CD4-positive, alpha-beta T cell treated with Interleukin-15 for 1 hour (primary cell): Measurements from ENCODE around the gene SENP2.
"Not testable (repeated sequence)": the region's sequence is repeated elsewhere in the genome, so short reads cannot be mapped to it uniquely, and the experiment has no call there.

ENCODE experiments used
- DNase-seq: peaks from one replicate; pipeline ENCODE4 v3.0.0-alpha.2; 2020

Gene SENP2

DNA sequence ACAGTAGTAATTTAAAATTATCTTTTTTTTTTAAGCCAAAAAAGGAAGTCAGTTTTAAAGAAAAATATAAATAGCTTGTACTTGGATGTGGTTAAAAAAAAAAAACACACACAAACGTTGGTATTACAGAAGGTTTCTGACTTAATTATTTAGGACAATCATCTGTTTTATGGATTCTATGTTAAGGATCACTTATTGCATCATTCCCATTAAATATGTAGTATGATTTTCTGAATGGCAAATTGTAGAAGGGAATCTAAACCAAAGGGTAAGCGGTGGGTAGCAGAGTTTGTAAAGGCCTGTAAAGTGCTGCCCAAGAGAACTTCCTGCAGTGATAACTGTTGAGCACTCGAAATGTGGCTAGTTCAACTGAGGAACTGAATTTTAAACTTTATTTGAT lies 8.0 kb downstream of the SENP2 start:
- DNase-seq: no peak

DNA sequence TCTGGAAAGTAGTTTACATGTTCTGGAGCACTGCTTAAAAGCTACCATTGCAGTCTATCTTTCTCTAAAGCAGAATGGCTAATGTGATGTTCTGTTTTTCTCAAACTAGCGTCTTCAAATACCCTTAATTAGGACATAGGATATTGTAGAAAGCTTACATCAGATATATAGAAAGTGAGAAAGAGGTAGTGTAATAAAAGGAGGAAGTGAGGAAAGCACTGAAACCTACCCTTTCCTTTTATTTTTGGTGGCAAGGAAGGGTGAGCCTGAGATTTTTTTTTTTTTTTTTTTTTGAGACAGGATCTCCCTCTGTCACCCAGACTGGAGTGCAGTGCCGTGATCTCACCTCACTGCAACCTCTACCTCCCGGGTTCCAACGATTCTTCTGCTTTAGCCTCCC lies 9.4 kb downstream of the SENP2 start:
- no peak for DNase-seq

DNA sequence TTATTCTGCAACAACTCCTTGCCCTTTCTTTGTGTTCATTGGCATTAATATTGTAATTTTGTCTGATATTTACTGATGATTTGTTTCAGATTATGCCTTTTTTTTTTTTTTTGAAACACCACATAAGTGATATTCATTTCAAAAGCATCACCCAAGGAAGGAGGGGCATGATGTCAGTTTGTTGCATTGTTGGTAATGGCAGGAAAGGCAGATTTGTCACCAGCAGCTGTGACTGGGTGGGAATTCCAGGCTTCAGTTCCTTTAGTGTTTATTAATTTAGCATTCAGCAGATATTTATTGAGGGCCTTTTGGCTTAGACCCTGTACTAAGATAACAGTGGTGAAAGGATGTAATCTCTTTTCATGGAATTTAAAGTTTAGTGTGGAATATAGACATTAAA lies 19.5 kb downstream of the SENP2 start:
- DNase-seq: no peak

DNA sequence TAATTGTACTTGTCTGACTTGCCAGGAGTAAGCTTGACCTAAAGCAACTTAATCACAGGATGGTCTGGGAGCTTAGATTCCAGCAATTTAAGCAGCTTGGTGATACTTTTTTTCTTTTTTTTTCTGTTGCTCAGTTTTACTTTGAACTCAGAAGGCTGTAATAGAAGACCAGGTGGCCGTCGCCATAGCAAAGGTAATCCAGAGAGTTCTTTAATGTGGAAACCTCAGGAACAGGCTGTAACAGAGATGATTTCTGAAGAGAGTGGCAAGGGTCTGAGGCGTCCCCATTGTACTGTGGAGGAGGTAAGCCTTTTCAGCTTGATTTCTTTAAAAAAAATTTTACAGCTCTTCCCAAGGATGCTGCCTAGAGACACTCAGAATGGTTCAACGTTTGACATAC lies 20.1 kb downstream of the SENP2 start:
- no peak for DNase-seq

DNA sequence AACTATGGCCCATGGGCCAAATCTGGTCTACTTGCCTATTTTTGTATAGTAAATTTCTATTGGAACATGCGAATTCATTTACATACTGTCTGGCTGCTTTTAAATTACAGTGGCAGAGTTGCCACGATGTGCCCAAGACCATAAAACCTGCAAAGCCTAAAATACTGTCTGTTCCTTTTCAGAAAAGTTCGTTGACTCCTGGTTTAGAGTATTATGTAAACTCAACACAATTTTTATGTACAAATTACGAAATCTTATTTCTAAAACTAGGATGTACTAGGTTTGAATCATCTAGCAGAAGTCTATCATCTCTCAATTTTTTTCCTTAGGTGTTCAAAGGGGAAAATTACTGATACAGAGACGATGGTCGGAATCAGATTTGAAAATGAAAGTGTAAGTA lies 26.9 kb downstream of the SENP2 start:
- no peak for DNase-seq

DNA sequence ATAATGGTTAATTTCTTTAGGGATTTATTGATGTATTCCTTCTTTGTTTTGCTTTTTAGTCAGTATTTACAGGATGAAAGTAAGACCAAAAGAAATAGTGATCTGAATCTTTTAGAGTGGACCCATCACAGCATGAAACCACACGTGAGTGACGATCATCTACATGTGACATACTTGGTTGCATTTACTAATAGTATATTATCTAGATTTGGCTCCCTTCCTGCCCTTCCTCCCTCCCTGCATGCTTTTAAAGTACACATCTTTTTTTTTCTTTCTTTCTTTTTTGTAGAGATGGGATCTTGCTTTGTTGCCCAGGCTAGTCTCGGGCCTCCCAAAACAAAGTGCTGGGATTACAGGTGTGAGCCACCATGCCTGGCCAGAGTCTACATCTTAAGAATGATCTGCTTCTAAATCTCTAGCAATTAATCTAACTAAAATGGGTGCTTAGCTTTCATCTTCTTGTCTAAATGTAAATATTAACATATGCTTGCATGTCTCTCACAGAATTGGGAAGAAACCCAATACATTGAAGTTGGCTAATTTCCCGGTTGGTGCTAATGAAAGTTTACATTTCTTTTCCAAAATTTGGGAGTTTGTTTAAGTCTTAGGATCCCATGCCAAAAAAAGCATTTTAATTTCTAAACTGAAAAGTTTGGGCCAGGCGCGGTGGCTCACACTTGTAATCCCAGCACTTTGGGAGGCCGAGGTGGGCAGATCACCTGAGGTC lies 38.0 kb downstream of the SENP2 start:
- no peak for DNase-seq

DNA sequence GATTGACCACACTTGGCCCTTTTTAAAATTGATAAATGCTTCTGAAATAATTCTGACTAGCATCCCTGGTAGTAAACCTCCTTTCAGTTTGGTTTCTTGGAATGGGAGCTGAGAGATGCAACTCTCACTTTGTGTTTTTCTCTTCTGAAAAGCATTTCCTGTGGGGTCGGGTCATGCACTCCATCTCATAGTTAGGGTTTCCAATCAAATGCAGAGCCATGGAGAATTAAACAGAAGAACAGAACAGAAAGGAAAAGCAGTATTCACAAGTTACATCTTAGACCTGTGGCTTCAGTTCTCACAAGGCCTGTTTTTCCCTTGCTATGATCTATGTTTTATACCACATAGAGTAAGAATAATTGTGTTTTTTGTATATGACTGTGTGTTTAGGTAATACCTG lies 39.7 kb downstream of the SENP2 start:
- DNase-seq: no peak

DNA sequence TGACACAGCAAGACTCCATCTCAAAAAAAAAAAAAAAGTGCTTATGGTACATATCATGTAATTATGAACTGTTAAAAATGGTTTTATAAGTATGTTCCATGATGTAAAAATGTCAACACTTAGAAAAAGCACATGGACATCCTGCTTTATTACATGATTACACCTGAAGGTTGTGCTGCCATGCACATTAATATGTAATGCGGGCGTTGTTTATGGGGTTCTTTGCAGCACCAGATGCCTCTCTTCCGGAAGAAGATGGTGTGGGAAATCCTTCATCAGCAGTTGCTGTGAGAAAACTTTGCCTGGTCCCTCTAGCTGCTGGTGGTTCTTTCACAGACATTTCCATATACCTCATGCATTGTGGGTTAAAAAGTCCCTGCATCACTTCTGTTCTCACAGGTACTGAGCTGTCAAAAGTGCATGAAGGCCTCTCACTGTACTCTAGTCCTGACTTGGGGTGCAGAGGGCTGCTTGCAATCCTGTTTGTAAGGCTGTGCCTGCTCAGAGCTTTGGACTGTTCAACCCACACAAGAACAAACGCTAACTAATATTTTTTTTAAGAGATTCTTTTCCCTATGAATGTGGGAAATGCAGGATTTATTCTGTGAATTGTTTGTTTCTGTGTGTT lies 43.6 kb downstream of the SENP2 start:
- DNase-seq: no peak

DNA sequence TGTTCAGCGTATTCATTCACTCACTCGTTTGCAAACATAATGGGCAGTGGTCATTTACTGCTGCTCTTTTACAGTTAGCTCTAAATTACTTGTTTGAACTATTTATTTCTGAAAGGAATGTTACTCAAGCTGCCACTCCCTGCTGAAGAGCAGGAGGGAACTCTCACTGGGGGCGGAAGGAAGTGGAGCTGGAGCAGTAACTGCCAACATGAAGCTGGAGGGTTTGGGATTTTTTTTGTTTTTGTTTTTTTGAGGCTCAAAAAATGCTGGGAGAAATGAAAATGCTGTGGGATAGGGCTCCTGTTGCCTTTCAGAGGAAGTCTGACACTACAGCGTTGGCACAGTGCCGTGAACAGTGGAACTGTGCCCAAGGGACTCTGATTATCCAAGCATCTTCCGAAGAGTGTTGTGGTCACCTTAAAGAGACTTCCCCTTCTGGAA lies 44.1 kb downstream of the SENP2 start:
- no peak for DNase-seq

DNA sequence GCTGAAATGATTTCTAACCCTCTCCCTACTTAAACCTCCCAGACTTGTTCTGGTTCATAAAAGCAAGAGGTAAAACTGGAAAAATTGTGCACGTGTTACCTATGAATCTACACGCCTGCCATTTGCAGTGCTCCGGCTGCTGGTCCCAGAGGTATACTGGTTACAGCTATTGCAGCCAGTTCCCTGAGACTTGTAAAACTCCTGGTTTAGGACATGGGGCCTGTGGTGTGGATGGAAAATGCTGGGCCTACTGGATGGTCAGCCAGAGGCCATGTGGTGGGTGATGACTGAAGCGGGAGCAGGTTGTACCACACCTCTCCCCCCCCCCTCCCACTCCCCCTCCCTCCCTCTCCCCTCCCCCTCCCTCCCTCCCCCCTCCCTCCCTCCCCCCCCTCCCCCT lies 45.0 kb downstream of the SENP2 start:
- DNase-seq: no peak

DNA sequence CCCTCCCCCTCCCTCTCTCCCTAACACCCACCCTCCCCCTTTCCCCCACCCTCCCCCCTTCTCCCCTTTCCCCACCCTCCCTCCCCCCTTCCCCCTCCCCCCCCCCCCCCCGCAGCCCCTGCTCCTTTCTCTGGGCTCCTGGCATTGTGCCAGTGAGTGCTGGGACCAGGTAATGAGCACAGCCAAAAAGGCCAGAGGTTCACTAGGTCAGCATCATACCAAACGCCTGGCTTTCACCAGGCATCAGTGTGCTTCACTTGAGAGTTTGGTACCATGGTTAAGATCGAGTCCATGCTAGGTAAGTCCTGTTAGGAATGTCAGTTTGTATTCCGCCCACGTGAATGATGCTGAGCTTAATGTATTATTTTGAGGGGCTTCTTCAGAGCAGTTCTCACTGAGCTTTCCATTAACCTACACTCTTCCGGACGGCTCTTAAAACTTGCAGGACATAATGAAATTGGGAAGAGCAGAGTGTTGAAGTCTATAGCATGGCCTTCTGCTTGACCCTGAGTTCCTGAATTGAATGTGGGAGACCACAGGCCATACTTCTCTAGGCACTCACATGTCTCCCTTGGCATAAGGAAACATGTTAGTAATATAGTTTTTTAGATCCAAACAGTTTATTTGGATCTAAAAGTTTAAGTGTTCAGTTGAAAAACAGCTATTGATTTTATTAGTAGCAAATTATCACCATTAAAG lies 45.6 kb downstream of the SENP2 start:
- no peak for DNase-seq

DNA sequence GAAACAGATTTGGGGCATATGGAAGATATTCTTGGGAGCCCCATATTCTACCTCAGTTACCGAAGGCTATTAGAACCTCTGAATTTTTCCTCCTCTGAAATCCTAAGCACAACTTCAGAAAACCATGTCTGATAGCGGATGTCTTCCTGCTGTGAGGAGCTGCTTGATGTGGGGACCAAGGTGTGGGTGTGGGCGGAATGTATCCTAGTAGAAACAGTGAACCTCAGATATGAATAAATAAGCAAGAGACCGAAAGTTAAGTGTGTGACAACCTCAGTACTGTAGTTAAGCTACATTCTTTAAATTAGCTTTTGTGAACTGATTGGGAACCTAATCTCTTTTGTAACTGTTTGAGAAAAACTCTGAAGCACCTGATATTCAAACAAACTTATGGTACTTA lies 46.9 kb downstream of the SENP2 start:
- DNase-seq: no peak

DNA sequence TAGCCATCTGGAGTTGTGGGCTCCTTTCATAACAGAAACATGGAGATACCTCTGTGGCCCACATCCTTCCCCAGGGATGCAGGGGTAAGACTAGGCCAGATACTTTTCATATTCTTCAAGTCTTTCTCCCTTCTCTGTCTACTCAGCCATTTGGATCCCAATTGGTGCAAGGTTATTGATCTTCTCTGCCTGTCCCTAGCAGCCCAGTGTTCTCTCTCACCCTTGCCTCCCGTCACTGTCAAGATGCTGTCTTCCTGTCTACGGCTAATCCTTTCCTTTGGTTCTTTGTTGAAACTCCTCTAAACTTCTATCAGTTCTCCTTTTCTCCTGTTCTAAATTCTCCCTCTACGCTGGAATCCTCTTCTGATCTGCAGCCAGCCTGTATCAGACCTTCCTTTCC lies 51.3 kb downstream of the SENP2 start:
- DNase-seq: no peak

DNA sequence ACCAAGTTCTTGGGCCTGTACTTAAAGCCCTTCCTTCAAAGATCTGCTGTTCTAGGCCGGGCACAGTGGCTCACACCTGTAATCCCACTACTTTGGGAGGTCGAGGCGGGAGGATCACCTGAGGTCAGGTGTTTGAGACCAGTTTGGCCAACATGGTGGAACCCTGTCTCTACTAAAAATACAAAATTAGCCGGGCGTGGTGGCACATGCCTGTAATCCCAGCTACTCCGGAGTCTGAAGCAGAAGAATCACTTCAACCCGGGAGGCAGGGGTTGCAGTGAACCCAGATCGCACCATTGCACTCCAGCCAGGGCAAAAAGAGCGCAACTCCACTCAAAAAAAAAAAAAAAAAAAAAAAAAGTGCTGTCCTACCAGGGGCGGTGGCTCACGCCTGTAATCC lies 52.6 kb downstream of the SENP2 start:
- not testable (repeated sequence) for DNase-seq

DNA sequence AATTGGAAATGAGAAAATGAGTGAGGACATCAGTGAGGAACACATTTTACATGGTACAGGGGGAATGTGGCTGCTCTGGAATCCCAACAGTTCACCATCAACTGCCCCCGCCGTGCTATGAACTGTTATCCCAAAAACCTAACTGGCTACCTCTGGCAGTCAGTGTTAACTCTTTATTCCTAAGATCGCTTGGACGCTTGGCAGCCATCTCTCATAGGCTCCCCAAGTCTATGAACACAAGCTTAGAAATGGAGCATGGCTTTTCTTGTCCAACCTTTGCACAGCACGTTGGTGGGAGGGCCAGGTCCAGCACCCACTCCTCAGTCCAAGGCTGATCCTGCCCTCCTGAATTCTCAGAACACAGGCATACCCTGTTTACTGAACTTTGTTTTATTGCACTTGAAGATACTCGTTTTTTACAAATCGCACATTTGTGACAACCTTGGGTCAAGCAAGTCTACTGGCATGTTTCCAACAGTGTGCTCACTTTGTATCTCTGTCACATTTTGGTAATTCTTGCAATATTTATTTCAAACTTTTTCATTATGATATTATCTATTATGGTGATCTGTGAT lies 53.6 kb downstream of the SENP2 start:
- DNase-seq: no peak

DNA sequence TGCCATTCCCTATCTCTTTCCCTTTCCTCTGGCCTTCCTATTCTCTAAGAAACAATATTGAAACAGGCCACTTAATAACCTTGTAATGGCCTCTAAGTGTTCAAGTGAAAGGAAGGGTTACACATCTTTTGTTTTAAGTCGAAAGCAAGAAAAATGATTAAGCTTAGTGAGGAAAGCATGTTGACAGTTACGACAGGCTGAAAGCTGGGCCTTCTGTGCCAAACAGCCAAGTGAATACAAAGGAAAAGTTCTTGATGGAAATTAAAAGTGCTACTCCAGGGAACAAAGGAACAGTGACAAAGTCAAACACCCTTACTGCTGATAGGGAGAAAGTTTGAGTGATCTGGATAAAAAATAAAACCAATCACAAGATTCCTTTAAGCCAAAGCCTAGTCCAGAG lies 54.2 kb downstream of the SENP2 start:
- no peak for DNase-seq

DNA sequence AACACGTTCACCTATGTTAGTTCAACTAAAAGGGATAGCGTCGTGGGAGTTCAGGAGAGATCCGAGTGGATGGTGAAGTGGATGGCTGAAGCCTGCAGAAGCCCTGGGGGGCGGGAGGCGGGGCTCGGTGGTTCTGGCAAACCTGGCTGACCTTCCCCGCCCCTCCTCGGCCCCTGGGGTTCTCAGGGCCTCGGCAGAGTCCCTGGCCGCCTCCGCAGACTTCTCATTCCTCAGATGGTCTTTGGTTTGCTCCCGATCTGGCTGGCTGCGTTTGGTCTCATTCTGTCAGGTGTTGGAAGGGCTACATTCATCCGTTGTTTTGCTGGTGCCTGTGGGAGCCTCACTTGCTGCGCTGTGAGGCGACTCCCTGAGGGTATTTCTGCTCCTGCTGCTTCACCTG lies 59.1 kb downstream of the SENP2 start:
- not testable (repeated sequence) for DNase-seq

DNA sequence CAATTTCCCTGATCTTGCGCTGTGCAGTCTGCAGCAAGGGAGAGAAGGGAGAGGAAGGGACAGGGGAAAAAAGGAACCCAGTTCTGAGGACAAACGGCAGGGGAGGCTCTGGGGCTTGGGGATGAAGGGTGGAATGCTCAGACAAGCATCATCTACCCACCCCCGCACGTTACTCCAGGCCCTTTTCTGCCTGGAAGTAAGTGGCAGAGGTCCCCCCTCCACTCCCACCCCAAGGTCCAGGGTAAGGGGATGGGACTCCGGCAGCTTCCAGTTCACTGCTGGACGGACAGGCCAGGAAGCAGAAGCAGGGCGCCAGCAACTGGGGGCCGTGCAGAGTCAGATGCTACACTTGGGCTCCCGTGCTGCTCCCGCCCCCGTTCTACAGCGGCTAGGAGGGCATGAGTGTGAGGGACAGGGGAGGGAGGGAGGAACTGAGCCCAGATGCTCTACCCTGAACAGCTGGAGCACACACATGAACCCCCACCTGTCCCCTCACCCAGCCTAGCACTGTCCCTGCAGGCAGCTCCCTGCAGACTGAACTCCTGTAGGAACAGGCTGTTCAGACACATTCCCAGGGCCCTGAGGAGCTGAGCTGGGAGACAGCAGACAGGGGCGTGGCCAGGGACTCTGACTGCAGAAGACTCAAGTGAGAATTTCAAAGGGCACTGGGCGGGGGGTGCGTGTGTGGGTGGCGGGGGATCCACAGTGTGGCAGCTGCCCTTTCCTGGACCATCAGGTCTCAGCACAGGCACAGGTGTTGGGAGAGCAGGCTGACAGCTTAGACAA lies 59.7 kb downstream of the SENP2 start:
- DNase-seq: no peak

DNA sequence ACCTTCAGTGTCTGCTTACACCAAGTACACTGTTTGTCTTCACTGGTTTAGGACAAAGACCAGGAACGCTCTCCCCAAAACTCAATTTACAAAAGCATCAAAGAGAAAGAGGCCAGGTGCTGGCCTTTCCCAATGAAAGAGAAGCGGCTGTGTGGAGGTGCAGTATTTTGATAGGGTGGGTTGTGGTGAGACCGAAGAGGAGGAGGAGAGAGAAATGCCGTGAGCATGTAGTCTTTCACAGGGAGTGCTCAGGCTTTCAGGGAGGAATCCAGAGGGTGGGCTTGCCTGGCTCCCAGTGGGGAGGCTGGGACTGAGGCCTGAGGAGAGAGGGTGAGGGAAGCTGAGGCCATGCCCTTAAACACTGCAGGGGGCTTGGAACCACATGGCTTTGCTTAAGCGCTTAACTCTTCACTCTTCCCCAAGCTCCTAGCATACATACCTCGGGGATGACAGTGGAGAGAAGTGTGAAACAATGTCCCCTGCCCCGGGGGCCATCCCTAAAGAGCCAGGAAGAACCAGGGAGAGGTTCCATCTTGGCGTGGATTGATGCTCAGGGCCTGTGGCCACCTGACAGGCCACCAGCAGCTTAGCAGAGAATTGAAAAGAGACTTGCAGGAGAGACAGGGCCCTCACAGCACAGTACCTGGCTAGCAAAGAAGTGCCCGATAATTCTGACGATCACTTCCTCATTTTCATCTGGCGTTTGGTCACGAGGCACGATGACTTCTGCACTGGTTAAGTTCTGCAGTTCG lies 60.5 kb downstream of the SENP2 start:
- DNase-seq: no peak

DNA sequence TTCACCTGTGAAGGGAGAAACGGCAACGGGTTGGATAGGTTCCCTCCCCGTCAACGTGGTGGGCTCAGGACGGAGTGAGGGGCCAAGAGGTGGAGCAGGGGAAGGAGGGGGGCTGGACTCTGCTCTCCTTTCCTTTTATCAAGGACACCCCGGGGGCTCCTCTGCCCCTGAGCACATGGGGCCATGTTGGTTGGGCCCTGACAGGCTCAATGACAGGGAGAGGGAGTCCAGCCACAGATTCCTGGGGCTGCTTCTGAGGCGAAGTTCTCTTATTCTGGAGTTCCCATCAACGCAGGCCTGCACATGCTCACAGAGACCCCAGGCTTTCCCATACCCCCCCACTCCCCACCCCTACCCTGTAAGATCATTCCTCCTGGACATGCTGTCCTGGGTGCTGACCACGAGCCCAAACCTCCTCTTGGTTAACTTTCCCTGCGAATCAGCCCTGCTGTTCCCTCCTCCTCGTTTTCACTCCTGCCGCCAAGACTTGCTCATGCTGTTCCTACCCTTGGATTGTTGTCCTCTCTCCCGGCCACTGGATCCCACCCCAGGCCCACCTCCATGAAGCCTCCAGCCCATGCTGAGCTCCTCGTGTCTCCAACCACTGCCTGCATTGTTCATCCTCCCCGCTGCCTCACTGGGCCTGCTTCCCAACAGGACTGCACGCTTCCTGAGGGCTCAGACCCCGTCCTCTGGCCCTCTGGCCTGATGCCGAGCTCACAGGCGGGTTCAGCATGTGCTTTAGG lies 61.2 kb downstream of the SENP2 start:
- no peak for DNase-seq

DNA sequence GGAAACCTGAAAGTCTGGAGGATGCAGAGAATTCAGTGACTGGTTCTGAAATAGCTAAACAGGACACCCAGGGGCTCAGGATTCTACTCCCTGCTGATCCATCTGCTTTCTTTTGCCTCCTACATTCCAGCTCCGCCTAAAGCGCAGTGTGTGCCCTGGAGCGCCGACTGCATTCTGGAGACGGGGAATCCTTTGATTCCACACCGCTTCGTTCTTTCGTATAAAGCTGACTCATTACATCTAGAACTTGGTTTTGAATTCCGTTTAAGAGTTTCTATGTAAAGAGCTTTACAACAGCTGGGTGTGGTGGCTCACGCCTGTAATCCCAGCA lies 61.8 kb downstream of the SENP2 start:
- no peak for DNase-seq

DNA sequence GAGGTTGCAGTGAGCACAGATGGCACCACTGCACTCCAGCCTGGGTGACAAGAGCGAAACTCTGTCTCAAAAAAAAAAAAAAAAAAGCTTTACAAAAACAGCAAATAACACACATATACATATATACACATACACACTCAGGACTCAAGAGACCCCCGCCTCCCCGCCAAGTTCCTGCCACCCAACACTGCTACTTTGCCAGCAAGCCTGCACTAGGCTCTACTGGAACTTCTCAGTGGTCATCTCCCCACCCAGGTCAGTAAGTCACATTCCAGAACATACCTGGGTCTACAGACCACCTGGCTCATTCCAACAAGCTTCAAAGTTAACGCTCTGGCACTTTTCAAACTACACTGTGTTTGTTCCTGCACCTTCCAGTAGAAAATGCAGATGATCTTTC lies 62.3 kb downstream of the SENP2 start:
- DNase-seq: no peak
